ENCODE results near the gene GALM.

Gene GALM

GRCh38 chr2:38621018-38621417 lies 44.9 kb upstream of the GALM start:
- Histone ChIP-seq H3K27me3 (ENCODE audit: insufficient read depth, poor library complexity, severe bottlenecking) (no peaks in the 10 kb centered on the region), H3K36me3 (ENCODE audit: low read depth) (no peaks in the 10 kb centered on the region), H3K27ac (ENCODE audit: poor library complexity, severe bottlenecking) (no peak overlapping the region), H3K4me3 (ENCODE audit: severe bottlenecking) (no peak overlapping the region), H3K9me3 (ENCODE audit: severe bottlenecking) (no peaks in the 10 kb centered on the region), H3K4me1 (ENCODE audit: insufficient read depth, poor library complexity, severe bottlenecking) (no peaks in the 10 kb centered on the region)
- DNase-seq (ENCODE audit: low spot score) (no peak), ATAC-seq (ENCODE audit: low read depth) (no peak)
- no peak for TF ChIP-seq CTCF (IDR thresholded peaks at IDR 0.05; ENCODE audit: poor library complexity, severe bottlenecking)

GRCh38 chr2:38622210-38622609 lies 43.7 kb upstream of the GALM start:
- Histone ChIP-seq H3K4me3 (ENCODE audit: severe bottlenecking) (no peak overlapping the region), H3K9me3 (ENCODE audit: severe bottlenecking) (no peaks in the 10 kb centered on the region), H3K36me3 (ENCODE audit: low read depth) (no peaks in the 10 kb centered on the region), H3K4me1 (ENCODE audit: insufficient read depth, poor library complexity, severe bottlenecking) (no peaks in the 10 kb centered on the region), H3K27ac (ENCODE audit: poor library complexity, severe bottlenecking) (no peak overlapping the region), H3K27me3 (ENCODE audit: insufficient read depth, poor library complexity, severe bottlenecking) (no peaks in the 10 kb centered on the region)
- ATAC-seq (ENCODE audit: low read depth) (no peak), DNase-seq (ENCODE audit: low spot score) (no peak)
- no peak for TF ChIP-seq CTCF (IDR thresholded peaks at IDR 0.05; ENCODE audit: poor library complexity, severe bottlenecking)

- Histone ChIP-seq H3K4me3 (ENCODE audit: severe bottlenecking) (no peak overlapping the region), H3K27me3 (ENCODE audit: insufficient read depth, poor library complexity, severe bottlenecking) (no peaks in the 10 kb centered on the region)
- ATAC-seq (ENCODE audit: low read depth), result no peak
Measured at GRCh38 chr2:38626326-38627035, 39.4 kb upstream of the GALM start.

GRCh38 chr2:38627391-38627790 lies 38.5 kb upstream of the GALM start:
- Histone ChIP-seq H3K4me1 (ENCODE audit: insufficient read depth, poor library complexity, severe bottlenecking) (no peaks in the 10 kb centered on the region), H3K4me3 (ENCODE audit: severe bottlenecking) (no peak overlapping the region), H3K36me3 (ENCODE audit: low read depth) (no peaks in the 10 kb centered on the region), H3K27me3 (ENCODE audit: insufficient read depth, poor library complexity, severe bottlenecking) (no peaks in the 10 kb centered on the region), H3K9me3 (ENCODE audit: severe bottlenecking) (no peaks in the 10 kb centered on the region), H3K27ac (ENCODE audit: poor library complexity, severe bottlenecking) (no peak overlapping the region)
- ATAC-seq (ENCODE audit: low read depth), result no peak
- DNase-seq (ENCODE audit: low spot score), result no peak
- TF ChIP-seq CTCF (IDR thresholded peaks at IDR 0.05; ENCODE audit: poor library complexity, severe bottlenecking), result no peak

More at GRCh38 chr2:38626326-38627035, 39.4 kb upstream of the GALM start:
- DNase-seq (ENCODE audit: low spot score), result no peak
- Histone ChIP-seq H3K27ac (ENCODE audit: poor library complexity, severe bottlenecking) (no peak overlapping the region), H3K9me3 (ENCODE audit: severe bottlenecking) (no peaks in the 10 kb centered on the region), H3K4me1 (ENCODE audit: insufficient read depth, poor library complexity, severe bottlenecking) (no peaks in the 10 kb centered on the region), H3K36me3 (ENCODE audit: low read depth) (no peaks in the 10 kb centered on the region)
- TF ChIP-seq CTCF (IDR thresholded peaks at IDR 0.05; ENCODE audit: poor library complexity, severe bottlenecking), result no peak

GRCh38 chr2:38629684-38630083 lies 36.2 kb upstream of the GALM start:
- TF ChIP-seq CTCF (IDR thresholded peaks at IDR 0.05; ENCODE audit: poor library complexity, severe bottlenecking), result no peak
- Histone ChIP-seq H3K27me3 (ENCODE audit: insufficient read depth, poor library complexity, severe bottlenecking) (no peaks in the 10 kb centered on the region), H3K4me3 (ENCODE audit: severe bottlenecking) (no peak overlapping the region), H3K9me3 (ENCODE audit: severe bottlenecking) (no peaks in the 10 kb centered on the region), H3K36me3 (ENCODE audit: low read depth) (no peaks in the 10 kb centered on the region), H3K4me1 (ENCODE audit: insufficient read depth, poor library complexity, severe bottlenecking) (no peaks in the 10 kb centered on the region), H3K27ac (ENCODE audit: poor library complexity, severe bottlenecking) (no peak overlapping the region)
- no peak for DNase-seq (ENCODE audit: low spot score)
- ATAC-seq (ENCODE audit: low read depth), result no peak

All from RWPE2 (cell line).